Esophagus muscularis mucosa (tissue), 3 donors: ENCODE results near the gene TRAPPC3.

Experiments
- POLR2AphosphoS5 ChIP-seq, 2 donors: sonication (generic); formaldehyde crosslinking; IDR thresholded peaks; one replicate each; pipeline ENCODE4 v1.6.1; 2017; ENCODE audit warnings: antibody characterized with exemption in 2 of 2
- TF ChIP-seq, protein P1 (sequence below), 3 experiments: fragments of 200-600 bp in 2 of 3; fragments of 450-650 bp in 1 of 3; sonication (generic) in 2 of 3; IDR thresholded peaks; one replicate each; pipeline ENCODE4 v1.5.1; 2017 to 2019; ENCODE audit warnings: antibody characterized with exemption in 3 of 3, mild to moderate bottlenecking in 2 of 3, moderate library complexity in 1 of 3

- no peak for TF ChIP-seq POLR2AphosphoS5 (IDR thresholded peaks at IDR 0.05)
- TF ChIP-seq, protein P1, sequence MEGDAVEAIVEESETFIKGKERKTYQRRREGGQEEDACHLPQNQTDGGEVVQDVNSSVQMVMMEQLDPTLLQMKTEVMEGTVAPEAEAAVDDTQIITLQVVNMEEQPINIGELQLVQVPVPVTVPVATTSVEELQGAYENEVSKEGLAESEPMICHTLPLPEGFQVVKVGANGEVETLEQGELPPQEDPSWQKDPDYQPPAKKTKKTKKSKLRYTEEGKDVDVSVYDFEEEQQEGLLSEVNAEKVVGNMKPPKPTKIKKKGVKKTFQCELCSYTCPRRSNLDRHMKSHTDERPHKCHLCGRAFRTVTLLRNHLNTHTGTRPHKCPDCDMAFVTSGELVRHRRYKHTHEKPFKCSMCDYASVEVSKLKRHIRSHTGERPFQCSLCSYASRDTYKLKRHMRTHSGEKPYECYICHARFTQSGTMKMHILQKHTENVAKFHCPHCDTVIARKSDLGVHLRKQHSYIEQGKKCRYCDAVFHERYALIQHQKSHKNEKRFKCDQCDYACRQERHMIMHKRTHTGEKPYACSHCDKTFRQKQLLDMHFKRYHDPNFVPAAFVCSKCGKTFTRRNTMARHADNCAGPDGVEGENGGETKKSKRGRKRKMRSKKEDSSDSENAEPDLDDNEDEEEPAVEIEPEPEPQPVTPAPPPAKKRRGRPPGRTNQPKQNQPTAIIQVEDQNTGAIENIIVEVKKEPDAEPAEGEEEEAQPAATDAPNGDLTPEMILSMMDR (IDR thresholded peaks at IDR 0.05): no peak
These were observed 49.4 kb upstream of the TRAPPC3 start for GRCh38 chr1:36198641-36199040.
